GM19099 (cell line): ENCODE results near the gene ARAP2.

Source experiments
- POLR2A ChIP-seq: IDR thresholded peaks from 3 replicates; pipeline ENCODE4 v1.6.1; 2011; ENCODE audit warnings: low read depth; ENCODE audit not compliant: insufficient read length; ENCODE audit errors: extremely low read depth

Gene ARAP2

GRCh38 chr4:36042122-36042970, 202.0 kb downstream of the ARAP2 start:
- TF ChIP-seq POLR2A, result no peak

DNA sequence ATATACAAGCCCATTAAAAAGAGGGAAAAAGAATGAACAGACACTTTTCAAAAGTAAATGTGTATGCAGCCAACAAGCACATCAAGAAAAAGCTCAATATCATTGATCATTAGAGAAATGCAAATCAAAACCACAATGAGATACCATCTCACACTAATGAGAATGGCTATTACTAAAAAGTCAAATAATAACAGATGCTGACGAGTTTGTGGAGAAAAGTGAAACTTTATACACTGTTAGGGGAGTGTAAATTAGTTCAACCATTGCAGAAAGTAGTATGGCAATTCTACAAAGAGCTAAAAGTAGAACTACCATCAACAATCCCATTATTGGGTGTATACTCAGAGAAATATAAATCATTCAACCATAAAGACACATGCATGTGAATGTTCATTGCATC, 203.0 kb downstream of the ARAP2 start:
- TF ChIP-seq POLR2A, result no peak

- TF ChIP-seq POLR2A, result no peak
Measured at GRCh38 chr4:36039026-36039425, 205.3 kb downstream of the ARAP2 start.

DNA sequence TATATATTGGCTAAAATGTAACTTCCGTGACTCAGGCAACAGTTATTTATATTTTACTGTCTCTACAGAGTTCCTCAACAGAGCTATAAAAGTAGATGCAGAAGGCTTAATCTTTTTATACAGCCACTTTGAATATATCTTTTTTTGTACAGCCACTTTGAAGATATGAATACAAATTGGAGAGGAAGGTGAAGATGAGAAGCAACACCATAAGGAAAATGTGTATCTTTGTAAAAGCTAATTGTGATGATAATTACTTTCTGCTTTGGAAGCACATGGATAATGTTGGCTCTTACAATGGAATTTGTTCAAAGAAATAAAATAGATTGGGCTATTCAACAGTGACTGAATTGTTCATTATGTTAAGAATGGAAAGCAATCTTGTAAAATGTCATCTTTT, 205.8 kb downstream of the ARAP2 start:
- no peak for TF ChIP-seq POLR2A

- TF ChIP-seq POLR2A, result no peak
Measured at GRCh38 chr4:36037127-36037526, 207.2 kb downstream of the ARAP2 start.

DNA sequence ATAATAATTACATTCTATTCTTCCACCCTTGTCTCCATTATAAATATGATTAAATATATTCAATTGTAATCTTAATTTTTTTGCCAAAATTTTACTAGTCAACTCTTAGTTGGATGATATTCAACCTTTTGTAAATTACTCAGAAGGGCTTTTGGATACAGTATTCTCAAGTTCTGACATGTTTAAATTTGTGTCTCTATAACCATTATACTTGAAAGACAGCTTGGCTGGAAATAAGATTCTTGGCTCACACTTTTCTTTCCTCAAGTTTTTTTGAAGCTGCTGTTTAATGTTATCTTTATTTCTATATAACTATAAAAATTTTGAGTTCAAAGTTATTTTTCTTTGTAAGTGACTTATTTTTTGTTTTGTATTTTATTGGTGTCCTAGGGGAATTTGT, 214.4 kb downstream of the ARAP2 start:
- TF ChIP-seq POLR2A, result no peak

DNA sequence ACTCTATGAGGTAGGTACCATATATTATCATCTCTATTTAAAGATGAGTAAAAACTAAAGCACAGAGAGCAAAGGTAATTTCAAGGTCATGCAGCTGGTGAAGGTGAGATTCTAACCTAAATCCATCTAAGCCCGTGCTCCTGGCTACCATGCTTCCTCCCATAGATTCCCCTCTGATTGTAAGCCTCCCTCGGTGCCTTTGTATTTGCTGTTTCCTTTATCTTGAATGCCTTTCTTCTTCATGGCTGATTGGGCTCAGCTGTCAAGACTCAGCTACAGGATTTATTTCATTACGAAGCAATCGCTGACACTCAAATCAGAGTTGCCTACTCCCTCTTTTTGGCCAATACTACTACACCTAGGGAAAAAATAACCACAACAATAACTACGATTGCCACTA, 217.1 kb downstream of the ARAP2 start:
- no peak for TF ChIP-seq POLR2A

GRCh38 chr4:36026348-36026880, 217.9 kb downstream of the ARAP2 start:
- no peak for TF ChIP-seq POLR2A

- TF ChIP-seq POLR2A, result no peak
Measured at GRCh38 chr4:36024901-36025660, 219.2 kb downstream of the ARAP2 start.

DNA sequence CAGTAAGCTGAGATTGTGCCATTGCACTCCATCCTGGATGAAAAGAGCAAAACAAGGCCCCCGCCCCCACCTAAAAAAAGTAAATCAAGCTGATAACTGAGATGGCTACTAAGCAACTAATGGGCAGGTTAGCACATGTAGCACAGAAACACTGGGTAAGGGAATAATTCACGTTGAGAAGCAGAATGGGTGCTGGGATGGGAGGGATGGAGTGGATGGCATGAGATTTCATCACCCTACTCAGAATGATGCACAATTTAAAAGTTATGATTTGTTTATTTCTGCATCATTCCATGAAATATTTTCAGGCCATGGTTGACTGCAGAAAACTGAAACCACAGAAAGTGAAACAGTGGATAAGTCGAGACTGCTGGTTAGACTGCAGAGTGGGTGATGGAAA, 224.0 kb downstream of the ARAP2 start:
- no peak for TF ChIP-seq POLR2A
